RPMI7951 (cell line): ENCODE measurements around the gene GRM4. TPM values are rescaled to one million over a fixed set of nuclear protein-coding genes. Genes with fewer than 3 reads are reported as not detected.

Experiments
- DNase-seq: peaks from one replicate; pipeline ENCODE4 v3.0.0-alpha.2; 2012; ENCODE audit warnings: low read depth
- total RNA-seq: library from RNA; depleted of rRNA; stranded (reverse); fragments of >200 nt; shearing (Covaris generic); gene quantifications from 2 replicates; pipeline ENCODE4 v1.2.3, GENCODE V29; 2014

GRM4 gene
- total RNA-seq, 1 experiment from 2014 or later: not detected

GRCh38 chr6:33995309-33996119 lies 150.4 kb downstream of the GRM4 start:
- DNase-seq: no peak

- DNase-seq: no peak
Observed at GRCh38 chr6:33994472-33995308, 151.2 kb downstream of the GRM4 start.

- DNase-seq: no peak
Observed at GRCh38 chr6:33993653-33994471, 152.0 kb downstream of the GRM4 start.

- DNase-seq: no peak
Observed at GRCh38 chr6:33993091-33993490, 152.8 kb downstream of the GRM4 start.

- DNase-seq: no peak
Observed at GRCh38 chr6:33992191-33992590, 153.7 kb downstream of the GRM4 start.

- no peak for DNase-seq
Observed at GRCh38 chr6:33991610-33992009, 154.3 kb downstream of the GRM4 start.

- DNase-seq: no peak
Observed at GRCh38 chr6:33990061-33990541, 155.8 kb downstream of the GRM4 start.

- DNase-seq: no peak
Observed at GRCh38 chr6:33989016-33989854, 156.7 kb downstream of the GRM4 start.

GRCh38 chr6:33988121-33989015 lies 157.5 kb downstream of the GRM4 start:
- no peak for DNase-seq

- DNase-seq: peak; percentile 9
Observed at GRCh38 chr6:33987531-33988021, 158.3 kb downstream of the GRM4 start.

GRCh38 chr6:33985947-33986346 lies 159.9 kb downstream of the GRM4 start:
- no peak for DNase-seq

- DNase-seq: no peak
Observed at GRCh38 chr6:33985313-33985751, 160.6 kb downstream of the GRM4 start.

GRCh38 chr6:33984466-33985312 lies 161.2 kb downstream of the GRM4 start:
- DNase-seq: no peak

GRCh38 chr6:33983721-33984465 lies 162.0 kb downstream of the GRM4 start:
- no peak for DNase-seq

- DNase-seq: peak; percentile 66
Observed at GRCh38 chr6:33983109-33983716, 162.7 kb downstream of the GRM4 start.

- DNase-seq: no peak
Observed at GRCh38 chr6:33981861-33982260, 164.0 kb downstream of the GRM4 start.

- no peak for DNase-seq
Observed at GRCh38 chr6:33981421-33981820, 164.5 kb downstream of the GRM4 start.
